Measurements from ENCODE around the gene CAPN2.

CAPN2 gene

GRCh38 chr1:223761411-223761810 is 49.1 kb downstream of the CAPN2 start:
- no peak for DNase-seq (ENCODE audit: low read depth in 2 of 2)

- no peak for DNase-seq (ENCODE audit: low read depth in 2 of 2)
Observed at GRCh38 chr1:223763251-223763650, 50.9 kb downstream of the CAPN2 start.

GRCh38 chr1:223763881-223764280 is 51.5 kb downstream of the CAPN2 start:
- no peak for DNase-seq (ENCODE audit: low read depth in 2 of 2)

GRCh38 chr1:223765036-223765718 is 52.8 kb downstream of the CAPN2 start:
- no peak for DNase-seq (ENCODE audit: low read depth in 2 of 2)

GRCh38 chr1:223765719-223766340 is 53.5 kb downstream of the CAPN2 start:
- no peak for DNase-seq (ENCODE audit: low read depth in 2 of 2)

GRCh38 chr1:223770621-223771315 is 58.4 kb downstream of the CAPN2 start:
- DNase-seq (ENCODE audit: low read depth in 2 of 2), result no peak

GRCh38 chr1:223771469-223771813 is 59.1 kb downstream of the CAPN2 start:
- no peak for DNase-seq (ENCODE audit: low read depth in 2 of 2)

- peak; percentile 31 to 33 for DNase-seq (ENCODE audit: low read depth in 2 of 2)
Observed at GRCh38 chr1:223771814-223772770, 59.8 kb downstream of the CAPN2 start.

GRCh38 chr1:223772771-223773160 is 60.4 kb downstream of the CAPN2 start:
- DNase-seq (ENCODE audit: low read depth in 2 of 2), result no peak

- no peak for DNase-seq (ENCODE audit: low read depth in 2 of 2)
Observed at GRCh38 chr1:223774134-223774814, 61.9 kb downstream of the CAPN2 start.

GRCh38 chr1:223775054-223775453 is 62.7 kb downstream of the CAPN2 start:
- no peak for DNase-seq (ENCODE audit: low read depth in 2 of 2)

GRCh38 chr1:223775711-223776074 is 63.4 kb downstream of the CAPN2 start:
- no peak for DNase-seq (ENCODE audit: low read depth in 2 of 2)

- peak; percentile 10 to 17 for DNase-seq (ENCODE audit: low read depth in 2 of 2)
Observed at GRCh38 chr1:223776075-223776814, 63.9 kb downstream of the CAPN2 start.

- DNase-seq (ENCODE audit: low read depth in 2 of 2), result no peak
Observed at GRCh38 chr1:223776826-223777454, 64.6 kb downstream of the CAPN2 start.

GRCh38 chr1:223780318-223780717 is 68.0 kb downstream of the CAPN2 start:
- no peak for DNase-seq (ENCODE audit: low read depth in 2 of 2)

GRCh38 chr1:223780949-223781348 is 68.6 kb downstream of the CAPN2 start:
- no peak for DNase-seq (ENCODE audit: low read depth in 2 of 2)

- no peak for DNase-seq (ENCODE audit: low read depth in 2 of 2)
Observed at GRCh38 chr1:223783676-223784075, 71.3 kb downstream of the CAPN2 start.

- DNase-seq (ENCODE audit: low read depth in 2 of 2), result no peak
Observed at GRCh38 chr1:223784541-223784940, 72.2 kb downstream of the CAPN2 start.

- DNase-seq (ENCODE audit: low read depth in 2 of 2), result no peak
Observed at GRCh38 chr1:223785808-223786207, 73.5 kb downstream of the CAPN2 start.

GRCh38 chr1:223788746-223789415 is 76.5 kb downstream of the CAPN2 start:
- DNase-seq (ENCODE audit: low read depth in 2 of 2), result no peak
